NOMO-1 treated with dmso at 0.1 percent for 144 hours (cell line): Measurements from ENCODE around the gene PCYT1B.

Source experiments
- DNase-seq: peaks from one replicate; lab custom pipeline; 2025; ENCODE audit not compliant: unreplicated experiment; lab: John Stamatoyannopoulos, UW

The PCYT1B gene

DNA sequence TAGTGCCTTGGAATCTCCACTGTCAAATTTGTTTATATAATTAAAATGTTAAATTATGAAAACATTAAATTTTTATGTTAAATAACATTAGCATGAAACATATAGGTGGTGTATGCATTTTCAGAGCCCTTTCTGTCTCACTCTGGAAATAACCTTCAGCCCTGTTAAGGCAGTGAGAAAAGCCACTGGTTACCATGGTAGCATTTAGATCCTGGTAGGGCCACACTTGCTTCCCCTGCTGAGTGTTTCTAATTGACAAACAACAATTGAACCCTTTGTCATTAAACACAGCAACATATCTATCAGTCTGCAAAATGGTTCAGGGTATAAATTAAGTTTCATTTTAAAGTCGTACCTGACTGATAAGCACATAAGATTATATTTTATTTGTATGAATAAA is 118.5 kb downstream of the PCYT1B start:
- DNase-seq = no peak

DNA sequence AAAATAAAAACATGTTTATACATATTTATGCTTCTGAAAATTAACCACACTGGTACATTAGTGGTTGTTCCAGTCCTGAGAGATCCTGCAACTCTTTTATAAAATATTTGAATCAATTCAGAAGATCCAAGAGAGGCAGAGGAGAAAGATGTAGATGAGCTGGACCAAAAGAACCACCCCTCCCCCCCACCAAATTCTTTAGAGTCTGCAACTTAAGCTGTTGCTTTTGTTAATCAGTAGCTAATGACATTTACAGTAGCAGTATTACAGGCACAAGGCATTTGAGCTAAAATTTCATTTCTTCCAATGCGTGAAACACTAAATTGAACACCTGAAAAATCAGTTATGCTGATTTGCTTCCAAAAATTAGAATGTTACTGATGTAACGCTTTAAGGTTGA is 120.5 kb downstream of the PCYT1B start:
- no peak for DNase-seq

DNA sequence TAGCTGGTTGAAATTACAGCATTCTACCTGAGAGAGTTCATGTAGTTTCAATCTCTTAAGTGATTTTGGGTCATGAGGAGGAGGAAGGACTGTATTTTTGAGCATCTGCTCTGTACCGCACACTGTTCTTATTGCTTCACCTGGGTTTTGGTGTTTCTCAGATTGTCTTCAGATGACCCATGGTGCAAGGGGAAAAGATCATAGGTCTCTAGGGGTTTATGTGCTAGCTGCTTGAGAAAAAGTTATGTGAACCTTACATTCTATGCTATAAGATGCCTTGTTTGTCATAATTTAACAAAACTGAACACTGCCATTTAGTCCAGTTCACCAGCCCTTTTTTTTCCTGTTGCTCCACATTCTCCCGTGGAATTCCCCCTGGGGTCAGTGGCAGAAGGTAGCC is 121.7 kb downstream of the PCYT1B start:
- no peak for DNase-seq

DNA sequence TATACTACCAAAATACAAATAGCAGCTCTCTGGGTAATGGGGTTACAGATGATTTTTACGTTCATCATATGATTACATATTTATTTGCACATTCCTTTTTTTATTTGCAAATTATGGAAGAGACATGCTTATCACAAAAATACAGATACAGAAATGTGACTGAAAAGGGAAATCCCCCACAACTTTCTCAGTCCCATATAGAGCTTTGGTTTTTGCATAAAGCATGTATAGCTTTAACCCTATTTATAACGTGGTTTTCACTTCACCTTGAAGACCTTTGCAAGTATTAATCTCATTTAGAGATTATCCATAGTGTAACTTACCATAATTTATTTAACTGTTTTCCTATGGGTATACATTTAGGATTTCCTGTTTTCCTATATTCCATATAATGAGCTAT is 126.7 kb downstream of the PCYT1B start:
- no peak for DNase-seq

DNA sequence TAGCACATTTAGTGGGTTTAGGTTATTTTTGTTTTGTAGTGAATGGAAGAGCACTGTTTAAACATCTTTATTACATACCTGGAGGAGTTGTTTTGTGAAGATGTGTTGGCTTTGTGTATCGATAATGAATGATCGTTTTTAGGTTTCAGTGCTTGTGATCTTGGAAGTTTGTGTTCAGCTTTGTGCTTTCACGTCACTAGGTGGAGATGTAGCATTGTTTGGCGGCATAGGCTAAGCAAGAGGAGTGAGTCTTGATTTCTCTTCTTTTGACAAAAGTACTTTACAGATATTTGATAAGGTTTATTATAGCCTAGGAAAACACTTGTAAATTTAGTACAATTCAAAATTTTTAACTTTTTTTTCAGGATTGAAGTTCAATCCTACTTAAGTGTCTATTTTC is 131.7 kb downstream of the PCYT1B start:
- no peak for DNase-seq

DNA sequence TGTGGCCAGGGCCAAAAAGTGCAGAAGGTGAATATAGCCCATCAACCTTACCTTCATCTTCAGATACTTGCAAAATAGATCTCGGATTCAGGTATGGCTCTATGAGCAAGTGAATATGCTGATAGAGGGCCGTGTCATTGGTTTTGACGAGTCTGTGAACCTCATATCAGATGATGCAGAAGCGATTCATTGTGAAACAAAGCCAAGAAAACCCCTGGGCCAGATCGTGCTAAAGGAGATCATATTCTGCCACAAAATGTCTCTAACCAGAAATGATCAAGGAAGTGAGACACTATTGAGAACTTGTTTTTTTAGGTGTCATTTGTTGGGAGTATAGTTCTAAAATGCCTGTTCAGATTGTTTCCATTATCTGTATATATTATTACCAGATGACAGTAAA is 133.7 kb downstream of the PCYT1B start:
- no peak for DNase-seq

DNA sequence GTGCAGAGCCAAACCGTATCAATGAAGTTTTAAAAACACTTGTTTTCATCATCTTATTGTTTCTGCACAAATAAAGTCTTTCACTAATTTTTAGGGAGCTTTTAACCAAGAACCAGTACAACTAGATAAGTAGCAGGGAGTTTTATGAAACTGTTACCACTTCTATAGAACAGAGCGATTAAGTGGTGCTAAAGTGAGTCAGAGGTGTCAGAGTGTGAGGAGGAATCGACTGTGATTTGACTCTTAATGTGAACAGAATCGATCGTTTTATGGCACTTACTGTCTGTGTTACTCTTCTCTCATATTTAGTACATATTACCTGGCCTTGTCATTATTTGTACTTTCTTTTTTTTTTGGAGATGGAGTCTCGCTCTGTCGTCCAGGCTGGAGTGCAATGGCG is 138.8 kb downstream of the PCYT1B start:
- no peak for DNase-seq
